Thymus (tissue), 11 donors: ENCODE measurements around the gene PEX16. TPM values are rescaled to one million over a fixed set of nuclear protein-coding genes. Genes with fewer than 3 reads are reported as not detected.

ENCODE experiments used
- DNase-seq, 9 donors: peaks; one replicate each; pipeline ENCODE4 v3.0.0-alpha.2; 2013; ENCODE audit warnings: low spot score in 9 of 9, low read depth in 6 of 9, missing footprints in 1 of 9
- H3K27ac ChIP-seq, 2 donors: one replicate each; pipeline ENCODE4 v1.5.1; 2013; ENCODE audit warnings: control low read depth in 1 of 2, low read depth in 1 of 2, low read length in 1 of 2, mild to moderate bottlenecking in 1 of 2, moderate library complexity in 1 of 2
- H3K27me3 ChIP-seq, 2 donors: one replicate each; pipeline ENCODE4 v1.5.1; 2013; ENCODE audit warnings: low read length in 1 of 2; ENCODE audit not compliant: control insufficient read depth in 2 of 2, insufficient read depth in 1 of 2
- H3K36me3 ChIP-seq, 2 donors: one replicate each; pipeline ENCODE4 v1.5.1; 2013; ENCODE audit warnings: low read length in 1 of 2, mild to moderate bottlenecking in 1 of 2, moderate library complexity in 1 of 2; ENCODE audit not compliant: control insufficient read depth in 2 of 2, insufficient read depth in 2 of 2
- H3K4me1 ChIP-seq, 2 donors: one replicate each; pipeline ENCODE4 v1.5.1; 2013; ENCODE audit warnings: low read length in 2 of 2; ENCODE audit not compliant: control insufficient read depth in 2 of 2, insufficient read depth in 2 of 2
- H3K4me3 ChIP-seq, 2 donors: one replicate each; pipeline ENCODE4 v1.5.1; 2013; ENCODE audit warnings: low read length in 2 of 2, control low read depth in 1 of 2, mild to moderate bottlenecking in 1 of 2
- H3K9me3 ChIP-seq, 2 donors: one replicate each; pipeline ENCODE4 v1.5.1; 2013; ENCODE audit warnings: low read length in 1 of 2, mild to moderate bottlenecking in 1 of 2; ENCODE audit not compliant: control insufficient read depth in 2 of 2, insufficient read depth in 1 of 2
- WGBS: extraction: QIAGEN DNeasy Blood & Tissue Kit; methylation state at CpG from one replicate; pipeline ENCODE4 v1.1.7; 2013; 5-methylcytosine and 5-hydroxymethylcytosine counted together
- polyA plus RNA-seq: library from polyadenylated mRNA; stranded (reverse); fragments of 200-250 nt; gene quantifications from one replicate; pipeline ENCODE4 v1.2.3, GENCODE V29; 2013
- total RNA-seq: library from RNA; stranded (reverse); fragments of 120-200 nt; gene quantifications from one replicate; pipeline ENCODE4 v1.2.4, GENCODE V29; 2013
- donor health status: healthy.

PEX16 gene
- total and polyA plus RNA-seq, 2 donors, result 29.6 to 46.0 TPM

DNA sequence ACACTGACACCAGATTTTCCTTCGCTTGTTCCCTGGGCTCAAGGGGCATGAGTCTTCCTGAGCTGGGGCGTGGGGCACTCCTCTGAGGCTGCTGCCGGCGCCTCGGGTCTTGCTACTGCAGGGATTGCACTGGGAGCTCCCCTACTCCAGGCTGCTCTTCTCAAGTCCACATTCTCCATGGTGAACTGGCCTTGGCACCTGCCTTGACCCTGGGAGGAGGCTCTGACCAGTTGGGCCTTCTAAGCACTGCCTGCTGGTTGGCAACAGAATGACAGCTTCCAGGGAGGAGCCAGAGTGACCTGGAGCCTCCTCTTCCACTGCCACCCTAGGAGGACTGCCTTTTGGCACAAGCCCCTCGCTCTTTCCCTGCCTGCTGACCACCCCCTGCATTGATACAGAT lies 20.1 kb downstream of the PEX16 start:
- no peak overlapping the region for H3K27ac ChIP-seq
- WGBS, result 93% methylated on average over 6 of the region's 6 CpGs
- DNase-seq, result no peak
- H3K4me1 ChIP-seq, result peaks cover 9 to 11% of the 10 kb centered on the region in 2 donors
- peaks cover 40 to 83% of the 10 kb centered on the region in 2 donors for H3K27me3 ChIP-seq
- no peak overlapping the region for H3K4me3 ChIP-seq
- H3K36me3 ChIP-seq, result no peaks in the 10 kb centered on the region
- no peaks in the 10 kb centered on the region for H3K9me3 ChIP-seq

DNA sequence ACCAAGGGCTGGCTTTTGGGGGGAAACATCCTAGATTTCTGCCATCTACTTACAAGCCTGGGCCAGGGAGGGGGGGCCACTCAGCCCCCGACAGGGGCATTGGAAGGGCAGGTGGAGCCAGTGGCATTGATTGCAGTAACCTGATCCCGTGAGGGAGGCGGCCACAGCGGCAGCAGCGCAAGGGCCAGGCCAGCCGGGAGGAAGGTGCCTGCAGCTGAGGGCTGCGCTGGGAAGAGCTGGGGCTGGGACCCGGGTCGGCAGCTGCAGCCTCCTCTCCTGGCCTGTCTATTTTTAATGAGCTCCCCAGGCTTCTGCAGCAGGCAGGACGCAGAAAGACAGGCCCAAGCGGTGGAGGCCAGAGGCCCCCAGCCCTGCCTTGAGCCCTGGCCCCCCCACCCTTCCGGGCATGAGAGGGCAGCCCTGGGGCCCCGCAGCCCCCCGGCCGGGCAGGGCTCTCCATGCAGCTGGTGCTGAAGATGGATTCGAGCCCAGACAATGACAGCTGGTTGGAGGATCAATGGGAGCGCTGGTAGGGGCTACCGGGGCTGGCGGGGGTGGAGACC lies 21.2 kb downstream of the PEX16 start:
- peaks cover 9 to 11% of the 10 kb centered on the region in 2 donors for H3K4me1 ChIP-seq
- H3K4me3 ChIP-seq, result no peak overlapping the region
- no peaks in the 10 kb centered on the region for H3K36me3 ChIP-seq
- H3K27ac ChIP-seq, result no peak overlapping the region
- no peak for DNase-seq
- H3K9me3 ChIP-seq, result no peaks in the 10 kb centered on the region
- peaks cover 36 to 72% of the 10 kb centered on the region in 2 donors for H3K27me3 ChIP-seq
- 22% methylated on average over 19 of the region's 19 CpGs for WGBS

DNA sequence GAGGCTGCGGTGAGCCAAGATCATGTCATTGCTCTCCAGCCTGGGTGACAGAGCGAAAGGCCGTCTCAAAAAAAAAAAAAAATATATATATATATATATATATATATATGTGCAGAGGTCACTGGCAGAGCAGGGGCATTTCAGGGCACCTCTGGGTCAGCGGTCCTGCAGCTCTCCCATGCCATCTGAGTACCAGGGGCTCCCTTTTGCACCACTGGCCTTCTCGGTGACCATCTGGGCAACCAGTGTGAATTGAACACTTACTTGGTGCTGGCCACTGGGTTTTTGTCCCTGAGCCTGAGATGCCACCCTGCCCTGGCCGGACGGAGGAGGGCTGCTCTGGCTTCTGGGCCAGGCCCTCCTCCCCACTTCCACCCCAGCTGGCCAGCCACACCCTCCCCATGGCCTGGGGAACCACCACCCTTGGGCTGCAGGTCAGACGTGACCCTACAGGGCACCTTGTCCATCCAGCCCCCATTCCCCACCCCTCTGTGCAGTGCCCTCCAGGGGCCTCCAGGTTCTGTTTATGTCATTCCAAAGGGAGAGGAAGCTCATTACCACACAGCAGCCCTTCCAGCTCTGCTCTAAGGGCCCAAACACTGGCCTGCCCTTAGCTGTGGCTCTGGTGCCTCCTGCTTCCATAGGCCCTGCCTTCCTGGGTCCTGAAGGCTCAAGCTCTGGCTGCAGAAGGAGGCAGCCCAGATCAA lies 22.0 kb downstream of the PEX16 start:
- no peak for DNase-seq
- Histone ChIP-seq H3K4me3 (no peak overlapping the region), H3K4me1 (peaks cover 9 to 11% of the 10 kb centered on the region in 2 donors), H3K27ac (no peak overlapping the region), H3K9me3 (no peaks in the 10 kb centered on the region), H3K36me3 (no peaks in the 10 kb centered on the region), H3K27me3 (peaks cover 28 to 70% of the 10 kb centered on the region in 2 donors)
- WGBS, result 96% methylated on average over 8 of the region's 8 CpGs

DNA sequence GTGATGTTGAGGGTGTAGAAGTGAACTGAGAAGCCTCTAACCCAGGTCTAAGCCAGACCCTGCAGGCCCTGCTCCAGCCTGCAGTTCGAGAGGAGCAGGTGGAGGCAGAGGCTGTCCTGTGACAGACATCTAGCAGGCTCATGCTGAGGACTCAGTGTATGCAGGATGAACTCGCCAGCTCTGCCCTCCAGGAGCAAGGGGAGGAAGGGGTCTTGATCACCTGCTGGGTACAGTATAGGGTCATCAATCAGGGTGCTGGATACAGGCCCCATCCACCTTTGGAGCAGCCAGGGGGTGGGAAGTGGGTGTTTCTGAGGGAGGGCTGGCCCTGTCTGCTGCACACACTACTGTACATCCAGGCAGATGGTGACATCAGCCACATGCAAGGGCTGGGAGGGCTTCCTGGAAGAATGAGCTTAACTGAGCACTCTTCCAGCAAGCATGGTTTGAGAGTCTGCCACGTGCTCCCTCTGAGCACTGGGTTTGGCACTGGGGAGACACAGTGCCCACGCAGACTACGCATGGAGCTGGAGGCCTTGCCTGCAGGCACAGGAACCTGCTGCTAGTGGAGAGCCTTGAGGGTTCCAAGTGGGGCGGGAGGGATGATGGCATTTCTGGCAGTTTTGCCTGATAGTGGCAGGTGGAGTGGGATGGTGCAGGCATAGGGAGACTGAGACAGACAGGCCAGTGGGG lies 23.0 kb downstream of the PEX16 start:
- H3K4me3 ChIP-seq, result no peak overlapping the region
- peaks cover 21 to 67% of the 10 kb centered on the region in 2 donors for H3K27me3 ChIP-seq
- 89% methylated on average over 6 of the region's 6 CpGs for WGBS

DNA sequence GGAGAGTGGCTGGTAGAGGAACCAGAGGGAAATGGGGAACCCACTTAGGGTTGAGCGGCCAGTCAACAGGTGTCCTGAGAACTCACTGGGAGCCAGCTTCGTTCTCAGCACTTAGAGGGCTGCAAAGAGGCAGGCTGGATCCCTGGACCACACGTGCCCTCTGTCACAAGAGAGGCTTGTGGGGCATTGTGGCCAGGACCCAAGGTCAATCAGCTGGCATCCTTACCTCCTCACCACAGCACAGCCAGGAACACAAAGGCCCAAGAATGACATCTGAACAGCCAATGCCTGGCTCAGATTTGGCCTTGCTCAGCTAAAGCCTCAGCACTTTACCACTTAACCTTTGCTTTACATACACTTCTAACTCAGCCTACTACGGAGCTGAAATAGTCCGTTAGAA lies 24.8 kb downstream of the PEX16 start:
- no peaks in the 10 kb centered on the region for H3K9me3 ChIP-seq
- H3K27me3 ChIP-seq, result peaks cover 7 to 59% of the 10 kb centered on the region in 2 donors
- no peak overlapping the region for H3K4me3 ChIP-seq
- H3K27ac ChIP-seq, result no peak overlapping the region
- no peak for DNase-seq
- whole genome bisulfite sequencing, result 89% methylated on average over 5 of the region's 5 CpGs
- H3K36me3 ChIP-seq, result no peaks in the 10 kb centered on the region
- H3K4me1 ChIP-seq, result no peaks in the 10 kb centered on the region

More for the DNA sequence above, 23.0 kb downstream of the PEX16 start:
- H3K4me1 ChIP-seq, result peaks cover 8 to 11% of the 10 kb centered on the region in 2 donors
- no peaks in the 10 kb centered on the region for H3K9me3 ChIP-seq
- no peaks in the 10 kb centered on the region for H3K36me3 ChIP-seq
- DNase-seq, result no peak
- no peak overlapping the region for H3K27ac ChIP-seq

DNA sequence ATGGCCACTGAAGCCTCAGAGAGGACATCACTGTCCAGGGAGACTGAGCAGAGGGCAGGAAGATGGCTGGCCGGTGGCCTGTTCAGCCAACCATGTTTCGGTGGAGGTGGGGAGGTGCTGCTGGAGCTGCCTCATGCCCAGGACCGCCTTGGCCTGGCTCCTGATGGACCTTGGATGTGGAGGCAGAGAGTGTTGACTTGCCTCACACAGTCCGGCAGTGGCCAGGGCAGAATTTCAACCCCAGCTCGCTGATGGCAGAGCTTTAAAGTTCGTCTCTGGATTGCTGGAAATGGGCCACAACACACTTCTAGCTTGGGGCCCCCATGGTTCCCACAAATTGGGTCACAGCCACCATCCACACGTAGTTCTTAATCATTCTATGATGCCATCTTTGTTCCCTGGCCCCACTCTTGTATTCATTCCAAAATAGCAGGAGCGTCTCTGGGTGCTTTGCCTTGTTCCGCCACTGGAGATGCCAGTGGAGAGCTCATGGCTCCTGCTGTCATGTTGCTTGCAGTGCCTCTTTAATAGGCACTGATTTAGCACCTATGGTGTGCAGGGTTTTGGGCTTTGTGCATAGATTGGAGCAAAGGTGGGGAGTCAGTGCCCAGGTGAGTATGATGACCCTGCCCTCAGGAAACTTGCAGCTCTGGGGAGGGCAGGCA lies 26.7 kb downstream of the PEX16 start:
- peaks cover 2% of the 10 kb centered on the region in 2 donors for H3K4me1 ChIP-seq
- no peak for DNase-seq
- peaks cover 5 to 59% of the 10 kb centered on the region in 2 donors for H3K27me3 ChIP-seq
- H3K9me3 ChIP-seq, result no peaks in the 10 kb centered on the region
- H3K36me3 ChIP-seq, result no peaks in the 10 kb centered on the region
- 91% methylated on average over 9 of the region's 9 CpGs for WGBS
- no peak overlapping the region for H3K4me3 ChIP-seq
- H3K27ac ChIP-seq, result no peak overlapping the region

DNA sequence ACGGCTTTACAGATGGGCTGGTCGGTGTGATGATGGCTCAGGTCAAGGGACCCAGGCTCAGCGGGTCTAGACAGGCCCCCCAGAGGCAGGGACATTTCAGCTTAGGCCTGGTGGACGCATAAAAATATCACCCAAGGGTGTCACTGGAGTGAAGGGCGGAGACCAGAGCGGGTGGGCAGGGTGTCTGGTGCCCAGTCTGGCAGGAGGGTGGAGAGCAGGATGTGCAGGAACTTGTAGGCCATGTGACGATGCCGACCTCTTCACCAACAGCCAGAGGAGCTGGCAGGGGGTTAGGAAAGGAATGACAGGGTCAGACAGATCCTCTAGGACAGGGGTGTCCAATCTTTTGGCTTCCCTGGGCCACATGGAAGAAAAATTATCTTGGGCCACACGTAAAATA lies 27.7 kb downstream of the PEX16 start:
- H3K27me3 ChIP-seq, result peaks cover 8 to 60% of the 10 kb centered on the region in 2 donors
- H3K9me3 ChIP-seq, result peaks cover 0 to 3% of the 10 kb centered on the region in 2 donors
- H3K36me3 ChIP-seq, result no peaks in the 10 kb centered on the region
- H3K4me1 ChIP-seq, result peaks cover 8 to 10% of the 10 kb centered on the region in 2 donors
- no peak overlapping the region for H3K27ac ChIP-seq
- 93% methylated on average over 9 of the region's 9 CpGs for WGBS
- no peak overlapping the region for H3K4me3 ChIP-seq
- DNase-seq, result no peak

DNA sequence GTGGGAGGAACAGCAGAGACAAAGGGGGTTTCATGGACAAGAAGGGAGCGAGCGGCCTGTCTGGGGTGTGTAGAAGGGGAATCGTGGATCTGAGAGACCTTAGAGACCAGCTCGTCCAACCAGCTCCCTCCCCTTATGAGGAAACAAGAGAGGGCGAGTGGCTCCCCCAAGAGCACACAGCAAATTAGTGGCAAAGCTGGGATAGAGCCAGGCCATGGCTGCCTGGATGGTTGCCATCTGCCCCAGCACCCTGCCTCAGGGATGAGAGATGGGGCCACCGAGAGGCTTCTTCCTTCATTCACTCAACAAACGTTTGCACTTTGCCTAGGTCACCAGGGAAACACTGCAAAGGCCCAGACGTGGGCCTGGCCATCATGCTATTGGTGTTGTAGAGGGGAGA lies 28.1 kb downstream of the PEX16 start:
- no peak overlapping the region for H3K27ac ChIP-seq
- H3K36me3 ChIP-seq, result no peaks in the 10 kb centered on the region
- H3K4me1 ChIP-seq, result peaks cover 8 to 11% of the 10 kb centered on the region in 2 donors
- 93% methylated on average over 8 of the region's 8 CpGs for WGBS
- H3K9me3 ChIP-seq, result peaks cover 0 to 3% of the 10 kb centered on the region in 2 donors
- no peak overlapping the region for H3K4me3 ChIP-seq
- no peak for DNase-seq
- peaks cover 8 to 60% of the 10 kb centered on the region in 2 donors for H3K27me3 ChIP-seq

DNA sequence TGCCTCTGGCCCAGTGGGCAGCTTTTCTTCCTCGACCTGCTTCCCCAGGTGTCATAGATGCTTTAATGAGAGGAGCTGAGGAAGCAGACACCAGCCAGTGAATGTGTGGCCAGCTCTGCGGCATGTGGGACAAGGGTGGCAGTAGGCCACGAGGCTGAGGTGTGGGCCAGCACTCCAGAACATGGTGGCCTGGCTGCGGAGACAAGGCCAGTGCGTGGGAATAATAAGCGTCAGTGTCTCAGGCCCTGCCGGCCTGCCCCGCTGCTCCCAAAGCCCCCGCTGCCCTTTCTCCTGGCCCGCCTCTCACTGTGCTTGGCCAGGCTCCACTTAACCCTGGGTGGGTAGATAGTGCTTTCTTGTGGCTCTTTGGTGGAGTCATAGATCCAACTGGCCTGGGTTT lies 30.1 kb downstream of the PEX16 start:
- DNase-seq, result no peak
- H3K27me3 ChIP-seq, result peaks cover 8 to 53% of the 10 kb centered on the region in 2 donors
- no peaks in the 10 kb centered on the region for H3K36me3 ChIP-seq
- H3K27ac ChIP-seq, result no peak overlapping the region
- no peak overlapping the region for H3K4me3 ChIP-seq
- peaks cover 8 to 11% of the 10 kb centered on the region in 2 donors for H3K4me1 ChIP-seq
- peaks cover 0 to 3% of the 10 kb centered on the region in 2 donors for H3K9me3 ChIP-seq
- WGBS, result 96% methylated on average over 10 of the region's 10 CpGs
